GM23338 (cell line): Measurements from ENCODE around the gene PCOLCE2. TPM values are rescaled to one million over a fixed set of nuclear protein-coding genes. Genes with fewer than 3 reads are reported as not detected.

Experiments used
- ATAC-seq: fragments of 200-7000 bp; cut with Tn5 transposase; 3 replicates; pipeline ENCODE4 v1.9.1; 2020
- DNase-seq: peaks from one replicate; pipeline ENCODE4 v3.0.0-alpha.2; 2015; ENCODE audit warnings: low spot score
- H2AFZ ChIP-seq: fragments of 200-600 bp; sonication (generic); 2 replicates; pipeline ENCODE4 v1.8.0; 2016; ENCODE audit warnings: antibody characterized with exemption, mild to moderate bottlenecking, moderate library complexity
- H3F3A ChIP-seq: fragments of 200-600 bp; sonication (generic); replicated peaks from 2 replicates; pipeline ENCODE4 v1.8.0; 2017; ENCODE audit warnings: antibody characterized with exemption, mixed run types, low read depth
- H3K27ac ChIP-seq: fragments of 200-600 bp; sonication (generic); 2 replicates; pipeline ENCODE4 v1.6.1; 2016; ENCODE audit warnings: low read depth
- H3K27me3 ChIP-seq: fragments of 200-600 bp; sonication (generic); 2 replicates; pipeline ENCODE4 v1.8.0; 2016; ENCODE audit warnings: mild to moderate bottlenecking, mixed run types, moderate library complexity; ENCODE audit not compliant: insufficient read depth
- H3K36me3 ChIP-seq: fragments of 200-600 bp; sonication (generic); 2 replicates; pipeline ENCODE4 v1.8.0; 2016; ENCODE audit warnings: mild to moderate bottlenecking; ENCODE audit not compliant: insufficient read depth
- H3K4me1 ChIP-seq: fragments of 200-600 bp; sonication (generic); 2 replicates; pipeline ENCODE4 v1.8.0; 2016; ENCODE audit warnings: mild to moderate bottlenecking, moderate library complexity; ENCODE audit not compliant: insufficient read depth
- H3K4me2 ChIP-seq: fragments of 200-600 bp; sonication (generic); 2 replicates; pipeline ENCODE4 v1.7.1; 2017; ENCODE audit warnings: mixed run types
- H3K4me3 ChIP-seq: fragments of 200-600 bp; sonication (generic); 2 replicates; pipeline ENCODE4 v1.6.1; 2016; ENCODE audit warnings: mixed run types
- H3K79me2 ChIP-seq: fragments of 200-600 bp; sonication (generic); replicated peaks from 2 replicates; pipeline ENCODE4 v1.8.0; 2017; ENCODE audit warnings: mild to moderate bottlenecking; ENCODE audit not compliant: insufficient read depth
- H3K9me2 ChIP-seq: fragments of 200-600 bp; sonication (generic); 2 replicates; pipeline ENCODE4 v1.8.0; 2017; ENCODE audit not compliant: insufficient read depth
- H4K20me1 ChIP-seq: fragments of 200-600 bp; sonication (generic); replicated peaks from 2 replicates; pipeline ENCODE4 v1.8.0; 2017; ENCODE audit warnings: mild to moderate bottlenecking; ENCODE audit not compliant: insufficient read depth
- H3K27ac Mint-ChIP-seq: 2 replicates; pipeline ENCODE4 v1.8.0; 2020; ENCODE audit warnings: inconsistent platforms, mild to moderate bottlenecking, moderate library complexity, mixed read lengths
- H3K27me3 Mint-ChIP-seq: 3 replicates; pipeline ENCODE4 v1.8.0; 2022; ENCODE audit warnings: low read depth, mild to moderate bottlenecking, moderate library complexity, mixed read lengths, inconsistent platforms; ENCODE audit not compliant: insufficient read depth, poor library complexity
- H3K36me3 Mint-ChIP-seq: 3 replicates; pipeline ENCODE4 v1.8.0; 2021; ENCODE audit warnings: low read depth, mild to moderate bottlenecking, inconsistent platforms, moderate library complexity, mixed read lengths
- H3K4me1 Mint-ChIP-seq: 3 replicates; pipeline ENCODE4 v1.8.0; 2020; ENCODE audit warnings: mild to moderate bottlenecking, inconsistent platforms, mixed read lengths
- H3K4me3 Mint-ChIP-seq: 3 replicates; pipeline ENCODE4 v1.8.0; 2021; ENCODE audit warnings: moderate library complexity, mild to moderate bottlenecking, inconsistent platforms, mixed read lengths
- H3K9me3 Mint-ChIP-seq: 3 replicates; pipeline ENCODE4 v1.8.0; 2020; ENCODE audit warnings: moderate library complexity, mild to moderate bottlenecking, inconsistent platforms, mixed read lengths
- EZH2 ChIP-seq: fragments of 200-600 bp; sonication (generic); IDR thresholded peaks from one replicate; pipeline ENCODE4 v1.8.0; 2017; ENCODE audit warnings: antibody characterized with exemption, mild to moderate bottlenecking, low read depth; ENCODE audit not compliant: unreplicated experiment
- NANOG ChIP-seq: IDR thresholded peaks from 2 replicates; pipeline ENCODE4 v1.6.1; 2016; ENCODE audit warnings: antibody characterized with exemption, borderline replicate concordance
- POLR2AphosphoS5 ChIP-seq: IDR thresholded peaks from 2 replicates; pipeline ENCODE4 v1.6.1; 2016; ENCODE audit warnings: antibody characterized with exemption, low read depth
- REST ChIP-seq: IDR thresholded peaks from one replicate; pipeline ENCODE4 v1.6.1; 2018; ENCODE audit warnings: antibody characterized with exemption; ENCODE audit not compliant: unreplicated experiment
- STAT1 ChIP-seq: IDR thresholded peaks from one replicate; pipeline ENCODE4 v1.6.1; 2016; ENCODE audit warnings: antibody characterized with exemption; ENCODE audit not compliant: unreplicated experiment
- polyA plus RNA-seq: library from polyadenylated mRNA; unstranded; fragments of >200 nt; fragmentation: Nextera tagmentation; extraction: Ambion mirVana; gene quantifications from 2 replicates; pipeline ENCODE4 v1.2.1, GENCODE V29; 2016
- total RNA-seq: library from RNA; depleted of rRNA; stranded (reverse); fragments of >200 nt; shearing (Covaris generic); gene quantifications from 2 replicates; pipeline ENCODE4 v1.2.3, GENCODE V29; 2014
- TF ChIP-seq, protein P1 (sequence below), 2 experiments: fragments of 200-600 bp in 1 of 2; sonication (generic) in 1 of 2; conservative IDR thresholded peaks; 2 replicates each; pipeline versions ENCODE4 v1.5.1 to v1.6.1; 2016 to 2017; ENCODE audit warnings: antibody characterized with exemption in 2 of 2, low read depth in 2 of 2, mild to moderate bottlenecking in 2 of 2, moderate library complexity in 1 of 2
- TF ChIP-seq, protein P2 (sequence below): fragments of 250-450 bp; sonication (Bioruptor Pico); IDR thresholded peaks from 2 replicates; pipeline ENCODE4 v1.5.0; 2020; ENCODE audit warnings: mild to moderate bottlenecking, moderate library complexity

Gene PCOLCE2
- total and polyA plus RNA-seq, 2 experiments from 2014 or later = 17.7 to 22.6 TPM

- no peaks in the 10 kb centered on the region for H4K20me1 ChIP-seq
- peaks cover 4% of the 10 kb centered on the region; the same call in 1 of the 2 replicates for H3K4me1 ChIP-seq
- H3K4me1 Mint-ChIP-seq = peaks cover 6% of the 10 kb centered on the region; the same call in 2 of the 3 replicates
- no peaks in the 10 kb centered on the region for H3K36me3 ChIP-seq
- H3K27me3 Mint-ChIP-seq = no peaks in the 10 kb centered on the region
- no peaks in the 10 kb centered on the region for H3K79me2 ChIP-seq
- peaks cover 5% of the 10 kb centered on the region; the same call in 1 of the 3 replicates for H3K9me3 Mint-ChIP-seq
- no peaks in the 10 kb centered on the region for H3F3A ChIP-seq
- H3K4me3 ChIP-seq = no peak overlapping the region
- H3K36me3 Mint-ChIP-seq = no peaks in the 10 kb centered on the region; the same call in 2 of the 3 replicates
- peak; percentile 83 for DNase-seq
- no peak overlapping the region for H3K27ac ChIP-seq
- ATAC-seq = peak; percentile 94
- TF ChIP-seq POLR2AphosphoS5 (no peak), NANOG (no peak), EZH2 (no peak), STAT1 (no peak), REST (no peak)
- TF ChIP-seq, protein P1, sequence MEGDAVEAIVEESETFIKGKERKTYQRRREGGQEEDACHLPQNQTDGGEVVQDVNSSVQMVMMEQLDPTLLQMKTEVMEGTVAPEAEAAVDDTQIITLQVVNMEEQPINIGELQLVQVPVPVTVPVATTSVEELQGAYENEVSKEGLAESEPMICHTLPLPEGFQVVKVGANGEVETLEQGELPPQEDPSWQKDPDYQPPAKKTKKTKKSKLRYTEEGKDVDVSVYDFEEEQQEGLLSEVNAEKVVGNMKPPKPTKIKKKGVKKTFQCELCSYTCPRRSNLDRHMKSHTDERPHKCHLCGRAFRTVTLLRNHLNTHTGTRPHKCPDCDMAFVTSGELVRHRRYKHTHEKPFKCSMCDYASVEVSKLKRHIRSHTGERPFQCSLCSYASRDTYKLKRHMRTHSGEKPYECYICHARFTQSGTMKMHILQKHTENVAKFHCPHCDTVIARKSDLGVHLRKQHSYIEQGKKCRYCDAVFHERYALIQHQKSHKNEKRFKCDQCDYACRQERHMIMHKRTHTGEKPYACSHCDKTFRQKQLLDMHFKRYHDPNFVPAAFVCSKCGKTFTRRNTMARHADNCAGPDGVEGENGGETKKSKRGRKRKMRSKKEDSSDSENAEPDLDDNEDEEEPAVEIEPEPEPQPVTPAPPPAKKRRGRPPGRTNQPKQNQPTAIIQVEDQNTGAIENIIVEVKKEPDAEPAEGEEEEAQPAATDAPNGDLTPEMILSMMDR (conservative IDR thresholded peaks at IDR 0.05; ENCODE audit: low read depth in 2 of 2) = peak; percentile 80 to 88
- TF ChIP-seq, protein P2, sequence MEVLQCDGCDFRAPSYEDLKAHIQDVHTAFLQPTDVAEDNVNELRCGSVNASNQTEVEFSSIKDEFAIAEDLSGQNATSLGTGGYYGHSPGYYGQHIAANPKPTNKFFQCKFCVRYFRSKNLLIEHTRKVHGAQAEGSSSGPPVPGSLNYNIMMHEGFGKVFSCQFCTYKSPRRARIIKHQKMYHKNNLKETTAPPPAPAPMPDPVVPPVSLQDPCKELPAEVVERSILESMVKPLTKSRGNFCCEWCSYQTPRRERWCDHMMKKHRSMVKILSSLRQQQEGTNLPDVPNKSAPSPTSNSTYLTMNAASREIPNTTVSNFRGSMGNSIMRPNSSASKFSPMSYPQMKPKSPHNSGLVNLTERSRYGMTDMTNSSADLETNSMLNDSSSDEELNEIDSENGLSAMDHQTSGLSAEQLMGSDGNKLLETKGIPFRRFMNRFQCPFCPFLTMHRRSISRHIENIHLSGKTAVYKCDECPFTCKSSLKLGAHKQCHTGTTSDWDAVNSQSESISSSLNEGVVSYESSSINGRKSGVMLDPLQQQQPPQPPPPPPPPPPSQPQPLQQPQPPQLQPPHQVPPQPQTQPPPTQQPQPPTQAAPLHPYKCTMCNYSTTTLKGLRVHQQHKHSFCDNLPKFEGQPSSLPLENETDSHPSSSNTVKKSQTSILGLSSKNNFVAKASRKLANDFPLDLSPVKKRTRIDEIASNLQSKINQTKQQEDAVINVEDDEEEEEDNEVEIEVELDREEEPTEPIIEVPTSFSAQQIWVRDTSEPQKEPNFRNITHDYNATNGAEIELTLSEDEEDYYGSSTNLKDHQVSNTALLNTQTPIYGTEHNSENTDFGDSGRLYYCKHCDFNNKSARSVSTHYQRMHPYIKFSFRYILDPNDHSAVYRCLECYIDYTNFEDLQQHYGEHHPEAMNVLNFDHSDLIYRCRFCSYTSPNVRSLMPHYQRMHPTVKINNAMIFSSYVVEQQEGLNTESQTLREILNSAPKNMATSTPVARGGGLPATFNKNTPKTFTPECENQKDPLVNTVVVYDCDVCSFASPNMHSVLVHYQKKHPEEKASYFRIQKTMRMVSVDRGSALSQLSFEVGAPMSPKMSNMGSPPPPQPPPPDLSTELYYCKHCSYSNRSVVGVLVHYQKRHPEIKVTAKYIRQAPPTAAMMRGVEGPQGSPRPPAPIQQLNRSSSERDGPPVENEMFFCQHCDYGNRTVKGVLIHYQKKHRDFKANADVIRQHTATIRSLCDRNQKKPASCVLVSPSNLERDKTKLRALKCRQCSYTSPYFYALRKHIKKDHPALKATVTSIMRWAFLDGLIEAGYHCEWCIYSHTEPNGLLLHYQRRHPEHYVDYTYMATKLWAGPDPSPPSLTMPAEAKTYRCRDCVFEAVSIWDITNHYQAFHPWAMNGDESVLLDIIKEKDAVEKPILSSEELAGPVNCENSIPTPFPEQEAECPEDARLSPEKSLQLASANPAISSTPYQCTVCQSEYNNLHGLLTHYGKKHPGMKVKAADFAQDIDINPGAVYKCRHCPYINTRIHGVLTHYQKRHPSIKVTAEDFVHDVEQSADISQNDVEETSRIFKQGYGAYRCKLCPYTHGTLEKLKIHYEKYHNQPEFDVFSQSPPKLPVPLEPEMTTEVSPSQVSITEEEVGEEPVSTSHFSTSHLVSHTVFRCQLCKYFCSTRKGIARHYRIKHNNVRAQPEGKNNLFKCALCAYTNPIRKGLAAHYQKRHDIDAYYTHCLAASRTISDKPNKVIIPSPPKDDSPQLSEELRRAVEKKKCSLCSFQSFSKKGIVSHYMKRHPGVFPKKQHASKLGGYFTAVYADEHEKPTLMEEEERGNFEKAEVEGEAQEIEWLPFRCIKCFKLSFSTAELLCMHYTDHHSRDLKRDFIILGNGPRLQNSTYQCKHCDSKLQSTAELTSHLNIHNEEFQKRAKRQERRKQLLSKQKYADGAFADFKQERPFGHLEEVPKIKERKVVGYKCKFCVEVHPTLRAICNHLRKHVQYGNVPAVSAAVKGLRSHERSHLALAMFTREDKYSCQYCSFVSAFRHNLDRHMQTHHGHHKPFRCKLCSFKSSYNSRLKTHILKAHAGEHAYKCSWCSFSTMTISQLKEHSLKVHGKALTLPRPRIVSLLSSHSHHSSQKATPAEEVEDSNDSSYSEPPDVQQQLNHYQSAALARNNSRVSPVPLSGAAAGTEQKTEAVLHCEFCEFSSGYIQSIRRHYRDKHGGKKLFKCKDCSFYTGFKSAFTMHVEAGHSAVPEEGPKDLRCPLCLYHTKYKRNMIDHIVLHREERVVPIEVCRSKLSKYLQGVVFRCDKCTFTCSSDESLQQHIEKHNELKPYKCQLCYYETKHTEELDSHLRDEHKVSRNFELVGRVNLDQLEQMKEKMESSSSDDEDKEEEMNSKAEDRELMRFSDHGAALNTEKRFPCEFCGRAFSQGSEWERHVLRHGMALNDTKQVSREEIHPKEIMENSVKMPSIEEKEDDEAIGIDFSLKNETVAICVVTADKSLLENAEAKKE (CRISPR knock-in tag) = no peak
- no peaks in the 10 kb centered on the region for H3K9me2 ChIP-seq
- H3K27ac Mint-ChIP-seq = no peak overlapping the region
- H3K27me3 ChIP-seq = no peaks in the 10 kb centered on the region
- no peak overlapping the region for H3K4me3 Mint-ChIP-seq
- no peak overlapping the region for H2AFZ ChIP-seq
- no peak overlapping the region for H3K4me2 ChIP-seq
These were observed 40.2 kb upstream of the PCOLCE2 start for GRCh38 chr3:142929109-142929508.
